PC-3 (cell line): ENCODE results near the gene RBM20.

Experiments
- CTCF ChIP-seq: fragments of 300-600 bp; sonication (generic); conservative IDR thresholded peaks from 2 replicates; pipeline ENCODE4 v1.5.1; 2017; ENCODE audit warnings: antibody characterized with exemption, low read depth, mild to moderate bottlenecking, low read length
- EZH2 ChIP-seq: fragments of 300-600 bp; sonication (generic); IDR thresholded peaks from one replicate; pipeline ENCODE4 v1.6.1; 2017; ENCODE audit warnings: antibody characterized with exemption, mild to moderate bottlenecking, low read length; ENCODE audit not compliant: unreplicated experiment
- EZH2phosphoT487 ChIP-seq: fragments of 300-600 bp; sonication (generic); IDR thresholded peaks from 2 replicates; pipeline ENCODE4 v1.6.1; 2018; ENCODE audit warnings: mild to moderate bottlenecking, antibody characterized with exemption, low read length, borderline replicate concordance

GRCh38 chr10:110696436-110696835 is 52.3 kb downstream of the RBM20 start:
- TF ChIP-seq CTCF, result no peak
- TF ChIP-seq EZH2phosphoT487, result no peak
- no peak for TF ChIP-seq EZH2
